CD4-positive, alpha-beta T cell treated with Interleukin-4 for 1 hour (primary cell): ENCODE data around the gene KCTD19.

Experiments
- DNase-seq, 2 donors: peaks; one replicate each; pipeline ENCODE4 v3.0.0-alpha.2; 2020 to 2022

The KCTD19 gene

GRCh38 chr16:67312719-67313118, 13.8 kb downstream of the KCTD19 start:
- no peak for DNase-seq

- no peak for DNase-seq
Observed at GRCh38 chr16:67311607-67312488, 14.7 kb downstream of the KCTD19 start.

DNA sequence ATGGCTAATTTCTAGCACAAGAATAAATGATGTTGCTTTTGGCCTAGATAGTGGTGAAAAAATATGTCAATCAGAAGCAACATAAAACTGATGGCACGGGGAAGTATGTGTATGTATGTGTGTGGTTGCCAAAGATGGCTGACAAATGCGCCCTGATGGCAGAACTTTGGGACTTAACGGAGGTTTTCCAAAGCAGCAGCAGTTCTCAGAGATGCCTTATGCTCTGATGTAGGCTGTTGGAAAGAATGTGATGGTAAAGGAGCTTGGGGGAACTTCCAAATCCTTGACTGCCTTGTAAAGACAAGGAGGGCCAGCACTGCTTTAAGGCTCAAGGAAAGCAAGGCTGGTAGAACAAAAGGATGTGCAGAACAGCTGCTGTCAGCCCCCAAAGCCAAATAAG, 16.0 kb downstream of the KCTD19 start:
- DNase-seq: no peak

DNA sequence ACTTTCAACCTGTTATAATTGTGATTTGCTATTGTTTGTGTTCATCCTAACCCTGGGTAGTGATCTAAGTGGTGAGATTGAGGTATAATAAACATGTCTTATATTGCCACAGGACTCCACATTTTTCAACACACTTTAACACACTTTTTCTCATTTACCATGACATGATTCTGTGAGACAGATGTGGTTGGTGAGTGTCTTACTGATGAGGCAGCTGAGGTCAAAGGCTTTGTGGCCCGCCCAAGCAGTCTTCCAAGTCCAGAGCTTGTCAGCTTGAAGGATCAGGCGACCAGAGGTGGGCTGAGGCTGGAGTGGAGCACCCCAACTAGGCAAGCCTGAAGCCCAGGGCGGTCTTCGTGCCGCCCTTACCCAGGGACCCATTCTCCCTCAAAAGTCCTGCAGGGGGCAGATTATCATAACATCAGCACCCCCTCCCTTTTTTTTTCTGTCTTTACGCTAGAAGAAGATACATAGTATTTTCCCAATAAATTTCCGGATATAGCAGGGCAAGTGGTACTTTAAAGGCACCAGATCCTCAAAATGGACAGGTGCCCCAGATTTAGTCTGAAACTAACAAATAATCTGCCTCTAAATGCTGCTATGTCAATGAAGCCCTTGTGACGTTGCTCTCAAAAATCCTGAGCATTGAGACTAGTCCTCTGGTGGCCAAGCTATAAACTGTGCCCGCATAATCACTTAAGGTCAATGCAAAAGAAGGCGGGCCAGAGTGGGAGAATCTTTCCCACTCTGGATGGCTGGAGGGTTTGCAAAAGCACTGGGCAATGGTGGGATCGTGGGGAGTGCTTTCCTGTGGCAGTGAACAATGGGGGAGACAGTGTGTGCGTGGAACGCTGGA, 21.1 kb downstream of the KCTD19 start:
- DNase-seq: no peak

DNA sequence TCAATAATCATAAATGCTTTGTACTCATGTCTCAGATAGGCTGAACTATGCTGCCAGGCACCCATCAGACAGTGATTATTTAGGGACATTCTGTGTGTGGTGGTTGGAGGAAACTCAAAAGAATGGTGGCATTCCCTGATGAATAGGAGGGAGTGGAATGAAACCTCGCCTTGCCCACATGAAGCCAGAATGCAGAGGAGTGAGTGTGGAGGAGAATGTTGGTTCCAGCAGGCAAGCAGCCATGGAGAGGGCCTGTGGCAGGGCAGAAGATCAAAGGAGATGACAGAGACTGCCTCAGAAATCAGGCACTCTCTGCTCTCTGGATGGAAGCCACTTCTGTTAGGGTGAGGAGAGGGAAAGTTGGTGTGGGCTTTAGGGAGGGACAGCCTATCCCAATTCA, 22.5 kb downstream of the KCTD19 start:
- no peak for DNase-seq

GRCh38 chr16:67302970-67303369, 23.6 kb downstream of the KCTD19 start:
- DNase-seq: no peak

DNA sequence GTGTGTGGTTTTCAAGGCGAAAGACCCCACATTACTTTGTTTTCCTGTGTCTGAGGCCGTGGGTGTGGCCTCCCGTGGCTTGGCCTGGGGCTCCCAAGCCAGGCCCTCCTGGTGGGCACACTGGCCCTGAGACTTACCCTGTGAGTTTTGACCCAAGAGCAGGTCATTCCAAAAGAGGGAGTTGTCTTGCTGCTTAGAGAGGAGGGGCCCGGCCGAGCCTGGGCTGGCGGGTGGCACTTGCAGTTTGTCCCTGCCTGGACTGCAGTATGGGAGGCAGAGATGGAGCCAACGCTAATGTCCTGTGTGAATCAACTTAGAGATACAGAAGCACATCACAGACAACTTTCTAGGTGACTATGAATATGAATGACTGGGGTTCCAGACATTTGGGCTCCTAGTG, 24.5 kb downstream of the KCTD19 start:
- DNase-seq: no peak

- no peak for DNase-seq
Observed at GRCh38 chr16:67301080-67301782, 25.3 kb downstream of the KCTD19 start.

GRCh38 chr16:67299269-67299668, 27.3 kb downstream of the KCTD19 start:
- DNase-seq: no peak

- DNase-seq: no peak
Observed at GRCh38 chr16:67298277-67298676, 28.3 kb downstream of the KCTD19 start.

GRCh38 chr16:67296420-67296819, 30.1 kb downstream of the KCTD19 start:
- no peak for DNase-seq

GRCh38 chr16:67294938-67295361, 31.6 kb downstream of the KCTD19 start:
- no peak for DNase-seq

GRCh38 chr16:67294171-67294757, 32.3 kb downstream of the KCTD19 start:
- no peak for DNase-seq

GRCh38 chr16:67291461-67291860, 35.1 kb downstream of the KCTD19 start:
- no peak for DNase-seq

DNA sequence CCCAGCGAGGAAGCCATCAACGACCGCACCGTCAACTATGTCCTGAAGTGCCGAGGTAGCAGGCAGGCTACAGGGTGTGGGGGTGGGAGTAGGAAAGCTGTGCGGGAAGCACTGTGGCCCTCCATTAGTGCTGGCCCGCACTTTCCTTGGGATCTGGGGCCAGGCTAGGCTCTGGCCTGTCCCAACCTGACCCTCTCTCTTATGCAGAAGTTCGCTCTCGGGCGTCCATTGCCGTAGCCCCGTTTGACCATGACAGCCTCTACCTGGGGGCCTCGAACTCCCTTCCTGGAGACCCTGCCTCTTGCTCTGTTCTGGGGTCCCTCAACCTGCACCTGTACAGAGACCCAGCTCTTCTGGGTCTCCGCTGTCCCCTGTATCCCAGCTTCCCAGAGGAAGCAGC, 38.6 kb downstream of the KCTD19 start:
- DNase-seq: no peak

GRCh38 chr16:67286441-67287235, 39.9 kb downstream of the KCTD19 start:
- DNase-seq: no peak

DNA sequence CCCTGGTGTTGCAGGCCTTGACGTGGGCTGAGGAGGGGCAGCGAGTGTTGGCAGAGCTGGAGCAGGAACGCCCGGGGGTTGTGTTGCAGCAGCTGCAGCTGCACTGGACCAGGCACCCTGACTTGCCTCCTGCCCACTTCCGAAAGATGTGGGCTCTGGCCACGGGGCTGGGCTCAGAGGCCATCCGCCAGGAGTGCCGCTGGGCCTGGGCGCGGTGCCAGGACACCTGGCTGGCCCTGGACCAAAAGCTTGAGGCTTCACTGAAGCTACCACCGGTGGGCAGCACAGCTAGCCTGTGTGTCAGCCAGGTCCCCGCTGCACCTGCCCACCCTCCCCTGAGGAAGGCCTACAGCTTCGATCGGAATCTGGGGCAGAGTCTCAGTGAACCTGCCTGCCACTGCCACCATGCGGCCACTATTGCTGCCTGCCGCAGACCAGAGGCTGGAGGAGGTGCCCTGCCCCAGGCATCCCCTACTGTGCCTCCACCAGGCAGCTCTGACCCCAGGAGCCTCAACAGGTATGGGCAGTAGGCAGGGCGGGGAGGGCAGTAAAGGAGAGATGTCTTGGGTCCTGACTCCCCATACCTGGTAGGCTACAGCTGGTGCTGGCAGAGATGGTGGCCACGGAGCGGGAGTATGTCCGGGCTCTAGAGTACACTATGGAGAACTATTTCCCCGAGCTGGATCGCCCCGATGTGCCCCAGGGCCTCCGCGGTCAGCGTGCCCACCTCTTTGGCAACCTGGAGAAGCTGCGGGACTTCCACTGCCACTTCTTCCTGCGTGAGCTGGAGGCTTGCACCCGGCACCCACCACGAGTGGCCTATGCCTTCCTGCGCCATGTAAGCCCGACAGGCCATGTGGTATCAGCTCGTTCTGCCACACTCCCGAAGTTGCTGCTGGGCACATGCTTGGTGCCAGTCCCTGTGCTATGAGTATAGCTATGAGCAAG, 41.6 kb downstream of the KCTD19 start:
- no peak for DNase-seq

- no peak for DNase-seq
Observed at GRCh38 chr16:67283826-67284555, 42.5 kb downstream of the KCTD19 start.

GRCh38 chr16:67283039-67283825, 43.3 kb downstream of the KCTD19 start:
- DNase-seq: no peak
